HG03460 (cell line): Measurements from ENCODE around the gene EXOC6.

Experiments
- ATAC-seq: cut with Tn5 transposase; IDR thresholded peaks from one replicate; pipeline ENCODE4 v1.9.1; 2021; ENCODE audit not compliant: unreplicated experiment

EXOC6 gene

DNA sequence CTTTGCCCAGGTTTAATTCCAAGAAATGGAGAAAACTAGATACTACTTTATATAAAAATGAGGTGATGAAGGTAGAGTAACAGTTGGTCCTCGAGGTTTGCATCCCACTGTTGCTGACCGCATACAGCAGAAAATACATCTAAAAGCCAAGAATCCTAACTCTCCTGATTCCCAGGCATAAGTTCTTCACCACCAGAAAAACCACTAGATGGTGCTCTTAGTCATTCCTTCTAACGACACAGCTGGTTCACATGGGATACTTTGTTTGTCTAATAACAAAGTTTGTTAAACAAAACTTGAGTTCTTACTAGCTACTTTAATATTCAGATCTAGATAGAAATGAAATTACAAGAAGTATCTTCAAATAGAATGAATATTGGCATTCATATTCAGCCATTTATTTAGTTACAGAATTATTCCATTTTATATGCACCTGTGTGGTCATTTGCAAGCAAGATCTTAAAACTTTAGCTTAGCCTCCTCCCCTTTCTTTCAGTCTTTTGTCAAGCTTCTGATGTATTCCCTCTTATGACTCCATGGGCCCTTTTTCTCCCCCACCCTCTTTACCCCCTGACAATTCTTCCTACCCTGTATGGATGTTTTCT is 158.2 kb downstream of the EXOC6 start:
- ATAC-seq = no peak

- ATAC-seq = no peak
Observed at GRCh38 chr10:93015722-93016121, 167.4 kb downstream of the EXOC6 start.

DNA sequence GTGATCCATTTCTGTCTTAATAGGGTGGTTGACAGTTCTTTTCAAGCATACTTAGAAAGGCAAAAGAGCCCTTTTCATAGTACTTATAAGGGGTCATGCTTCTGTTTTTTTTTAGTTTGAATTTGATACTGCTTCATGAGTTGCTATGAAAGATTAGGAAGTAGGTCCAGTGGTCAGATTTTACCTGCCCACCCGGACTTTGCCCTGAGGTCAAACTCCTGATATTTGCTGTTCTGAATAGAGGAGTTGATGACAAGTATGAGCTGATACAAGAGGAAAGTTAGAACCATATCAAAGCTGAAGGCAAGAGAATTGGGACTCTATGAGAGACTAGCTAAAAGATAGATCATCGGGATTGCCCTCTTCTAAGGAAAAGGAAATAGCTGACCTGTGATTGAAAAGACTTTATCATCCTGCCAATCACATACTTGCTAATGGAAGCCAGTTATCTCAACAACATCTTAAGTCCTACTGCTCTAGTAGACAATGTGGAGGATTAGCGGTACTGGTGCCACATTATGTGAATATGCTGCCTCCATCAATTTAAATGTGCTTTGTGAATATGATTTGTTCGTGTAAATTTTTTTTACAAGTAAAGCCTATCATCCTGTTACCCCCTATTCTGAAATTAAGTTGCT is 174.8 kb downstream of the EXOC6 start:
- no peak for ATAC-seq

- no peak for ATAC-seq
Observed at GRCh38 chr10:93026072-93026471, 177.8 kb downstream of the EXOC6 start.

GRCh38 chr10:93027508-93027907 is 179.2 kb downstream of the EXOC6 start:
- no peak for ATAC-seq

GRCh38 chr10:93028883-93029282 is 180.6 kb downstream of the EXOC6 start:
- ATAC-seq = no peak

DNA sequence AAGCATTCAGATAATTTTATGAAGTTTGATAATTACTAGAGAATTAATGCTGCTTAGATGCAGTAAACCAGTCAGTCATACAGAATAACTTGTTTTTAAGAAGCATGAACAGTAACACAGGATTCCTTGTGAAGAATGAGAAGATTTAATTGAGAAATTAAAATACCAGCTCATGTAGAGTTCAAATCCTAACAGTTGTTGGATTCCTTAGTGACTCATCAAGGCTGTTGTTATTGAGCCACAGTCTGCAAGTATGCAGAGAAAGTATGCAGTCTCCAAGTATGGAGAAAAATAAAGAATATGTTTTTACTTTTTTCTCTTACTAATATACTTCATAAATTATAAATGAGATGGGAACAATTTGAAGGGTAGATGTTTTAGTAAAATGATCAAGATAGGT is 182.1 kb downstream of the EXOC6 start:
- ATAC-seq = no peak

GRCh38 chr10:93032105-93032808 is 183.9 kb downstream of the EXOC6 start:
- no peak for ATAC-seq

- ATAC-seq = no peak
Observed at GRCh38 chr10:93032809-93033137, 184.5 kb downstream of the EXOC6 start.

GRCh38 chr10:93034426-93034825 is 186.1 kb downstream of the EXOC6 start:
- ATAC-seq = no peak

GRCh38 chr10:93039110-93039509 is 190.8 kb downstream of the EXOC6 start:
- no peak for ATAC-seq

DNA sequence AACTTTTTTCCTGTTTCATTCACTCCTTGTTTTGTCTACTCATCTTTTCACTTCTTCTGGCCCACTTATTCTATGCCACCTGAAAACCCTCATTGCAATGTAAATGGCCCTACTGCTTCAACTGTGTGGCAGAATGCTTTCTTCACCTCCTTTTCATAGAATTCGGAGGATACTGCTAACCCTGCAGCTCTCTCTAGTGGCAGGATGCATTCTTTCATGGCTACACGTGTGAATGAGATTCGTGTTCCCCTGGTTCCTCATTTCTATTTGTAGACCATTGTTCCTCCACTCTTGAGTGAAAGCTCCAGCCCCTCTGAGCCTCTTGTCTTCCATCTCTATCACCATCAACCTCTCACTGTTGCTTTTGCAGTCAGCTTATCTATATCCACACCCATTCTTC is 191.4 kb downstream of the EXOC6 start:
- ATAC-seq = no peak

GRCh38 chr10:93054486-93054885 is 206.2 kb downstream of the EXOC6 start:
- no peak for ATAC-seq

- no peak for ATAC-seq
Observed at GRCh38 chr10:93058139-93058538, 209.8 kb downstream of the EXOC6 start.

DNA sequence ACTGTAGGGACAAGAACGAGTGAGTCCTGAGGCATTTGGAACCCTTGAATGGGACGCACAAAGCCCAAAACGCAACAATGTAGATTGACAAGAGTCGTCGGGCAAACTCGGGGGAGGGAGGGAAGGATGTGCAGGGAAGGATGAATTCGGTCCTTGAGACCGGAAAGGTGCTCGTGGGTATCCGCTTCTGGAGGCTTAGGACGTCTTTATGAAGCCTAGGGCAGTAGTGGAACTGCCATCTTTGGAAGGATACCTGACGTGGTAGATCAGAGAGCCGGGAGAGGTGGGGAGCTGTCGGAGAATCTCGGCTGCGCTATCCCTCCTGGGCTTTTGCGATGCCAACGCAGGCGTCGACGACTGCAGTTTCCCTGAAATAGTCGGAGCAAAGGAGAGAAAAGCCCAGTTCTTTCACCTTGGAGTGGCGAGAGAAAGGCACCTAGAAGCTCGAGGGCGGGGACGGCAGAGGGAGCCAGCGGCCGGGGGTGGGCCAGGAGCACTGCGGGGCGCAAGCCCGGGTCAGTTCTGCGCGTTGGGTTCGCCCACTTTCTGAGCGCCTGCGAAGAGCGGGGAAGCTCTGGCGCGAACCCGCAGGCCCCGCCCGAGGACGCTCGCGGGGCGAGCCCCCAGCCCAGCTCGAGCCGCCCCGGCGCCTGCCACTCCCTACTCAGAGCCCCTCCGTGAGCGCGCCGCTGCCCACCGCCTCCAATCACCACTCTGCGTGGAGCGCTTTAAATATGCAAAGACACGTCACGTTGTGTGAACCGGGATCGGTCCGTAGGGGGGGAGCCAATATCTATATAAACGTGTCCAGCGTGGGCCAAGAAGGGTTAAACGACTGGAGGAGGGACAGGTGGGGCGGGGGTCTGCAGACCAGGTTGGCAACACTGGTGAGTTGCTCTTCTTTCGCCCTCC is 211.9 kb downstream of the EXOC6 start, which contains the start of gene CYP26C1:
CYP26C1 (plus strand) TSS at position 824 of the 912 bp plus-strand sequence. CDS start 466 bp downstream, outside the sequence.
- no peak for ATAC-seq

- ATAC-seq = no peak
Observed at GRCh38 chr10:93060887-93061593, 212.7 kb downstream of the EXOC6 start.

- no peak for ATAC-seq
Observed at GRCh38 chr10:93061594-93062513, 213.5 kb downstream of the EXOC6 start.

DNA sequence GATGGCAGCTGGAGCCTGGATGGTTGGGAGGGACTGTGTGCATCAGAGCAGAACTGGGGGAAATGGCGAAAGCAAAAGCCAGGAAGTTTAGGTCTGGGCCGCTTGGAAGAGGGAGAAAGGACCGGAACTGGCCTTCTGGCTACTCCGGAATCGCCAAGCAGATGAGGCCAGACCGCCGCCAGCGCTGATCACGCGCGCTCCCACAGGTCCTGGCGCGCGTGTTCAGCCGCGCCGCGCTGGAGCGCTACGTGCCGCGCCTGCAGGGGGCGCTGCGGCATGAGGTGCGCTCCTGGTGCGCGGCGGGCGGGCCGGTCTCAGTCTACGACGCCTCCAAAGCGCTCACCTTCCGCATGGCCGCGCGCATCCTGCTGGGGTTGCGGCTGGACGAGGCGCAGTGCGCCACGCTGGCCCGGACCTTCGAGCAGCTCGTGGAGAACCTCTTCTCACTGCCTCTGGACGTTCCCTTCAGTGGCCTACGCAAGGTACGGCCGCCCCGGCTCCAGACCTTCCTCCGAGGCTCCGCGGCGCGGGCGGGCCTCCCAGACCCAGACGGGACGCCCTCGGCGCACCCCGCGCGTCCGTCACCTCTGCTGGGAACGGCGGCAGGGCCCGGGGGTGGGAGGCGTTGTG is 214.3 kb downstream of the EXOC6 start:
- no peak for ATAC-seq
